ENCODE results near the gene MAMSTR. TPM values are rescaled to one million over a fixed set of nuclear protein-coding genes. Genes with fewer than 3 reads are reported as not detected.

MAMSTR gene
- total RNA-seq, 1 donor from 2014 or later, result 3.4 TPM

- H3K4me1 ChIP-seq, result peaks cover 16% of the 10 kb centered on the region
- no peaks in the 10 kb centered on the region for H3K36me3 ChIP-seq
- H3K27ac ChIP-seq, result no peak overlapping the region
- no peak for DNase-seq (ENCODE audit: extremely low spot score in 2 of 2)
- intact Hi-C loops (cut with DNase I), result no loop called here
- TF ChIP-seq POLR2AphosphoS5 (IDR thresholded peaks at IDR 0.05; ENCODE audit: insufficient read depth in 1 of 2, low read depth in 1 of 2), result peak in 1 of 2 donors; percentile 51
- no peak for TF ChIP-seq POLR2A (IDR thresholded peaks at IDR 0.05)
- no peaks in the 10 kb centered on the region for H3K9me3 ChIP-seq
- H3K4me3 ChIP-seq, result no peak overlapping the region
- H3K27me3 ChIP-seq, result no peaks in the 10 kb centered on the region
Observed at GRCh38 chr19:48745208-48745995, 25.9 kb upstream of the MAMSTR start.

DNA sequence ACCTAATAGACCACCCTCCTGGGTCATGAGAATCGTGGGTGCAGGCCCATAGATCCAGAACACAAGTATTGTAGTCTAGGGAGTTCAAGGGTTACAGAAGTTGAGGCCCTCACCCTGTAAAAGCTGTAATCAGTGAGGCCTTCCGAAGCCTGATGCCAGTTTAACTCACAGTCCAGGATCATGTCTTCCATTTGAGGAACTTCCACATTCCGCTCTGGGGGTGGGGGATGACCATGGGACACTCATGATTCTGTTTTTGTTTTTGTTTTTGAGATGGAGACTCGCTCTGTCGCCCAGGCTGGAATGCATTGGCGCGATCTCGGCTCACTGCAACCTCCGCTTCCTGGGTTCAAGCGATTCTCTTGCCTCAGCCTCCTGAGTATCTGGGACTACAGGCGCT is 22.6 kb upstream of the MAMSTR start:
- no peak for DNase-seq (ENCODE audit: extremely low spot score in 2 of 2)
- TF ChIP-seq POLR2A (IDR thresholded peaks at IDR 0.05) (no peak), POLR2AphosphoS5 (IDR thresholded peaks at IDR 0.05; ENCODE audit: insufficient read depth in 1 of 2, low read depth in 1 of 2) (no peak)
- TF ChIP-seq, protein P1, sequence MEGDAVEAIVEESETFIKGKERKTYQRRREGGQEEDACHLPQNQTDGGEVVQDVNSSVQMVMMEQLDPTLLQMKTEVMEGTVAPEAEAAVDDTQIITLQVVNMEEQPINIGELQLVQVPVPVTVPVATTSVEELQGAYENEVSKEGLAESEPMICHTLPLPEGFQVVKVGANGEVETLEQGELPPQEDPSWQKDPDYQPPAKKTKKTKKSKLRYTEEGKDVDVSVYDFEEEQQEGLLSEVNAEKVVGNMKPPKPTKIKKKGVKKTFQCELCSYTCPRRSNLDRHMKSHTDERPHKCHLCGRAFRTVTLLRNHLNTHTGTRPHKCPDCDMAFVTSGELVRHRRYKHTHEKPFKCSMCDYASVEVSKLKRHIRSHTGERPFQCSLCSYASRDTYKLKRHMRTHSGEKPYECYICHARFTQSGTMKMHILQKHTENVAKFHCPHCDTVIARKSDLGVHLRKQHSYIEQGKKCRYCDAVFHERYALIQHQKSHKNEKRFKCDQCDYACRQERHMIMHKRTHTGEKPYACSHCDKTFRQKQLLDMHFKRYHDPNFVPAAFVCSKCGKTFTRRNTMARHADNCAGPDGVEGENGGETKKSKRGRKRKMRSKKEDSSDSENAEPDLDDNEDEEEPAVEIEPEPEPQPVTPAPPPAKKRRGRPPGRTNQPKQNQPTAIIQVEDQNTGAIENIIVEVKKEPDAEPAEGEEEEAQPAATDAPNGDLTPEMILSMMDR (IDR thresholded peaks at IDR 0.05), result no peak
- H3K36me3 ChIP-seq, result no peaks in the 10 kb centered on the region
- intact Hi-C loops (cut with DNase I), result no loop called here
- no peaks in the 10 kb centered on the region for H3K27me3 ChIP-seq
- H3K9me3 ChIP-seq, result no peaks in the 10 kb centered on the region
- H3K4me1 ChIP-seq, result peaks cover 26% of the 10 kb centered on the region
- H3K27ac ChIP-seq, result peak overlapping the region; percentile 88
- no peak overlapping the region for H3K4me3 ChIP-seq

DNA sequence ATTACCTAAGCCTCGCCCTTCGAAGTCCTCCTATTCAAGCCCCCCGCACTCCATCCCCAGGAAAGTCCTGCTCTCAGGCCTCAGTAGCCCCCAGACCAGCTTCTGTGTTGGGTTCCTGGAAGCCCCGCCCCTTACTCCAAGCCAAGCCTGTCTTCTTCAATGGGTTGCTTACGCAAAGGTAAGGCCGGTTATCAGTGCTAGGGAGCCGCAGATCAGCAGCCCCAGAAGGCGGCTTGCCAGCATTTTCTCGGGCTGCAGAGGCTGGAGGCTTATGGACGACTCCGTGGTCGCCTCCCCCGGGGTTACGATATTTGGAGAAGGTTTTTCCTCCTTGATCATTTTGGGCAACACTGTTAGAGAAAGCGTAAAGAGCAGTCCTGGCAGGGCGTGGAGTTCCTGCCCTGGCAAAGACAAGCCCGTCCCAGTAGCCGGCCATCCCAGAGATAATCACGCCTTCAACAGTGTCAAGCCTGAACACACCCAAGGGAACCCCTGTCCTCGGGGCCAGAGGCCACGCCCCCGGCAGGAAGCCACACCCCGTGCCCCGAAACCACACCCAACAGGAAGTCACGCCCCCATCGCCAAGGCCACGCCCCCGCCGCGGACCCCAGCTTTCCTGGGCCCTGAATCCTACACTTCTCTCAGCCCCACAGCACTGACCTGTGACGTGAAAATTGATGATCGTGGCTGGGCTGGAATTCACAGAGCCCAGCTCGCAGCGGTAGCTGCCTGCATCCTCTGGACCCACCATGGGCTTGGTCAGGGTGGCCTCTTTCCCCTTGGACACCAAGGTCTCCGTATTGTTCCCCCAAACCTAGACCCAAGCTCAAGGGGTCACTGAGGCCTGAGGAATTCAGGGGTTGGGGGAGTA is 21.8 kb upstream of the MAMSTR start:
- intact Hi-C loops (cut with DNase I), result no loop called here
- DNase-seq (ENCODE audit: extremely low spot score in 2 of 2), result no peak
- no peak for TF ChIP-seq POLR2A (IDR thresholded peaks at IDR 0.05)
- TF ChIP-seq, protein P1 (IDR thresholded peaks at IDR 0.05), result no peak
- peak in 1 of 2 donors; percentile 32 for TF ChIP-seq POLR2AphosphoS5 (IDR thresholded peaks at IDR 0.05; ENCODE audit: insufficient read depth in 1 of 2, low read depth in 1 of 2)
- Histone ChIP-seq H3K27me3 (no peaks in the 10 kb centered on the region), H3K4me3 (peak overlapping the region in 1 of 2 donors; percentile 65), H3K36me3 (no peaks in the 10 kb centered on the region), H3K9me3 (no peaks in the 10 kb centered on the region), H3K4me1 (peaks cover 21% of the 10 kb centered on the region), H3K27ac (peak overlapping the region; percentile 88)

GRCh38 chr19:48740164-48740972 is 20.8 kb upstream of the MAMSTR start, which contains the start of gene RASIP1:
TSS of gene RASIP1 (minus strand) at chr19:48740610. CDS start at chr19:48740282, 328 bp downstream.
- Histone ChIP-seq H3K4me3 (peak within 1 kb of the TSS; percentile 57 to 65), H3K9me3 (no peaks in the 10 kb centered on the region), H3K27me3 (no peaks in the 10 kb centered on the region), H3K36me3 (no peaks in the 10 kb centered on the region), H3K27ac (peak within 1 kb of the TSS; percentile 88), H3K4me1 (peaks cover 22% of the 10 kb centered on the region)
- TF ChIP-seq, protein P1 (IDR thresholded peaks at IDR 0.05), result no peak
- TF ChIP-seq POLR2AphosphoS5 (IDR thresholded peaks at IDR 0.05; ENCODE audit: insufficient read depth in 1 of 2, low read depth in 1 of 2), result peak in 1 of 2 donors; percentile 45
- intact Hi-C loops (cut with DNase I), result no loop called here
- no peak for DNase-seq (ENCODE audit: extremely low spot score in 2 of 2)
